Measurements from ENCODE around the gene HS3ST3B1.
A peak's percentile ranks its signal among the peaks of the same experiment; 100 is the strongest.

HS3ST3B1 gene

GRCh38 chr17:14300575-14301278 lies at the start of gene HS3ST3B1:
Gene HS3ST3B1 (plus strand): TSS chr17:14301081. CDS start chr17:14301519, 438 bp downstream.
- no peak within 1 kb of the TSS for H3K27ac ChIP-seq
- peak; percentile 92 for DNase-seq (ENCODE audit: low read depth, low spot score)

GRCh38 chr17:14261406-14261805 lies 39.5 kb upstream of the HS3ST3B1 start:
- DNase-seq (ENCODE audit: low read depth, low spot score) = no peak
- no peak overlapping the region for H3K27ac ChIP-seq

- no peak overlapping the region for H3K27ac ChIP-seq
- no peak for DNase-seq (ENCODE audit: low read depth, low spot score)
Observed at GRCh38 chr17:14268264-14268663, 32.6 kb upstream of the HS3ST3B1 start.

GRCh38 chr17:14269473-14269872 lies 31.4 kb upstream of the HS3ST3B1 start:
- DNase-seq (ENCODE audit: low read depth, low spot score) = no peak
- no peak overlapping the region for H3K27ac ChIP-seq

- no peak overlapping the region for H3K27ac ChIP-seq
- DNase-seq (ENCODE audit: low read depth, low spot score) = no peak
Observed at GRCh38 chr17:14270508-14270907, 30.4 kb upstream of the HS3ST3B1 start.

GRCh38 chr17:14276535-14277250 lies 24.2 kb upstream of the HS3ST3B1 start:
- no peak for DNase-seq (ENCODE audit: low read depth, low spot score)
- no peak overlapping the region for H3K27ac ChIP-seq

- DNase-seq (ENCODE audit: low read depth, low spot score) = no peak
- H3K27ac ChIP-seq = no peak overlapping the region
Observed at GRCh38 chr17:14281530-14281929, 19.4 kb upstream of the HS3ST3B1 start.

- DNase-seq (ENCODE audit: low read depth, low spot score) = no peak
- H3K27ac ChIP-seq = no peak overlapping the region
Observed at GRCh38 chr17:14282726-14283125, 18.2 kb upstream of the HS3ST3B1 start.

GRCh38 chr17:14289162-14289561 lies 11.7 kb upstream of the HS3ST3B1 start:
- DNase-seq (ENCODE audit: low read depth, low spot score) = no peak
- no peak overlapping the region for H3K27ac ChIP-seq

GRCh38 chr17:14294876-14295275 lies 6.0 kb upstream of the HS3ST3B1 start:
- H3K27ac ChIP-seq = no peak overlapping the region
- no peak for DNase-seq (ENCODE audit: low read depth, low spot score)

- H3K27ac ChIP-seq = no peak overlapping the region
- no peak for DNase-seq (ENCODE audit: low read depth, low spot score)
Observed at GRCh38 chr17:14295676-14296075, 5.2 kb upstream of the HS3ST3B1 start.

GRCh38 chr17:14296166-14296910 lies 4.5 kb upstream of the HS3ST3B1 start:
- no peak for DNase-seq (ENCODE audit: low read depth, low spot score)

GRCh38 chr17:14297161-14297851 lies 3.6 kb upstream of the HS3ST3B1 start:
- no peak for DNase-seq (ENCODE audit: low read depth, low spot score)

More at GRCh38 chr17:14296166-14296910, 4.5 kb upstream of the HS3ST3B1 start:
- no peak overlapping the region for H3K27ac ChIP-seq

GRCh38 chr17:14298221-14298946 lies 2.5 kb upstream of the HS3ST3B1 start:
- no peak overlapping the region for H3K27ac ChIP-seq
- DNase-seq (ENCODE audit: low read depth, low spot score) = no peak

More at GRCh38 chr17:14297161-14297851, 3.6 kb upstream of the HS3ST3B1 start:
- no peak overlapping the region for H3K27ac ChIP-seq

GRCh38 chr17:14298947-14299279 lies 2.0 kb upstream of the HS3ST3B1 start:
- no peak overlapping the region for H3K27ac ChIP-seq

GRCh38 chr17:14299280-14300141 lies 1.4 kb upstream of the HS3ST3B1 start:
- no peak for DNase-seq (ENCODE audit: low read depth, low spot score)
- H3K27ac ChIP-seq = no peak overlapping the region

More at GRCh38 chr17:14298947-14299279, 2.0 kb upstream of the HS3ST3B1 start:
- no peak for DNase-seq (ENCODE audit: low read depth, low spot score)

GRCh38 chr17:14301279-14302090 lies 604 bp downstream of the HS3ST3B1 start:
- H3K27ac ChIP-seq = no peak overlapping the region
- DNase-seq (ENCODE audit: low read depth, low spot score) = no peak

- no peak for DNase-seq (ENCODE audit: low read depth, low spot score)
- no peak overlapping the region for H3K27ac ChIP-seq
Observed at GRCh38 chr17:14302091-14302430, 1.2 kb downstream of the HS3ST3B1 start.

All from epithelial cell of prostate (primary cell).